Prostate gland (tissue), 2 donors: ENCODE results near the gene WDFY4. TPM values are rescaled to one million over a fixed set of nuclear protein-coding genes. Genes with fewer than 3 reads are reported as not detected.
"Not testable (repeated sequence)": the region's sequence is repeated elsewhere in the genome, so short reads cannot be mapped to it uniquely, and the experiment has no call there.

Experiments used
- DNase-seq: peaks from one replicate; pipeline ENCODE4 v3.0.0-alpha.2; 2019; ENCODE audit warnings: low spot score
- H3K27ac ChIP-seq, 2 donors: fragments of 200-600 bp; sonication (generic); 2 replicates each; pipeline ENCODE4 v1.5.1; 2017 to 2019
- H3K27me3 ChIP-seq: fragments of 200-600 bp; sonication (generic); replicated peaks from 2 replicates; pipeline ENCODE4 v1.5.1; 2019; ENCODE audit not compliant: insufficient read depth
- H3K36me3 ChIP-seq, 2 donors: fragments of 200-600 bp; sonication (generic); 1 replicate in 1 of 2; 2 replicates in 1 of 2; pipeline versions ENCODE4 v1.5.1 to v1.8.1; 2017 to 2019
- H3K4me1 ChIP-seq: fragments of 200-600 bp; sonication (generic); replicated peaks from 2 replicates; pipeline ENCODE4 v1.5.1; 2019
- H3K4me3 ChIP-seq, 2 donors: fragments of 200-600 bp; sonication (generic); 2 replicates each; pipeline ENCODE4 v1.5.1; 2017 to 2019
- H3K9me3 ChIP-seq: fragments of 200-600 bp; sonication (generic); 2 replicates; pipeline ENCODE4 v1.5.1; 2017
- POLR2A ChIP-seq: fragments of 450-650 bp; IDR thresholded peaks from one replicate; pipeline ENCODE4 v1.6.1; 2016; ENCODE audit warnings: antibody characterized with exemption, mild to moderate bottlenecking
- POLR2AphosphoS5 ChIP-seq: sonication (generic); formaldehyde crosslinking; IDR thresholded peaks from one replicate; pipeline ENCODE4 v1.6.1; 2017; ENCODE audit warnings: antibody characterized with exemption
- WGBS: methylation state at CpG from one replicate; pipeline ENCODE4 v1.1.5; 2018; 5-methylcytosine and 5-hydroxymethylcytosine counted together
- intact Hi-C: fragments of 100-400 bp; cut with DNase I; formaldehyde crosslinking; loops from one replicate; pipeline ENCODE4 v1.14.2; 2022
- total RNA-seq, 2 donors: library from RNA; depleted of rRNA; stranded (reverse); fragments of >200 nt; gene quantifications; one replicate each; pipeline ENCODE4 v1.1.0, GENCODE V29; 2016
- TF ChIP-seq, protein P1 (sequence below), 4 experiments: fragments of 200-600 bp in 2 of 4; fragments of 450-650 bp in 2 of 4; sonication (generic) in 2 of 4; IDR thresholded peaks; 1 replicate in 3 of 4; 2 replicates in 1 of 4; pipeline ENCODE4 v1.5.1; 2016 to 2019; ENCODE audit warnings: antibody characterized with exemption in 4 of 4, mild to moderate bottlenecking in 2 of 4, moderate library complexity in 2 of 4

The WDFY4 gene
- total RNA-seq, 2 donors from 2014 or later: 0.59 to 5.7 TPM

GRCh38 chr10:48645600-48645999, 39.1 kb upstream of the WDFY4 start:
- DNase-seq: no peak
- Histone ChIP-seq H3K4me1 (no peaks in the 10 kb centered on the region), H3K4me3 (no peak overlapping the region), H3K27ac (no peak overlapping the region), H3K27me3 (no peaks in the 10 kb centered on the region), H3K9me3 (no peaks in the 10 kb centered on the region), H3K36me3 (no peaks in the 10 kb centered on the region)
- 42% methylated on average over 1 of the region's 1 CpG for WGBS
- no peak for TF ChIP-seq POLR2AphosphoS5
- TF ChIP-seq POLR2A: no peak
- TF ChIP-seq, protein P1, sequence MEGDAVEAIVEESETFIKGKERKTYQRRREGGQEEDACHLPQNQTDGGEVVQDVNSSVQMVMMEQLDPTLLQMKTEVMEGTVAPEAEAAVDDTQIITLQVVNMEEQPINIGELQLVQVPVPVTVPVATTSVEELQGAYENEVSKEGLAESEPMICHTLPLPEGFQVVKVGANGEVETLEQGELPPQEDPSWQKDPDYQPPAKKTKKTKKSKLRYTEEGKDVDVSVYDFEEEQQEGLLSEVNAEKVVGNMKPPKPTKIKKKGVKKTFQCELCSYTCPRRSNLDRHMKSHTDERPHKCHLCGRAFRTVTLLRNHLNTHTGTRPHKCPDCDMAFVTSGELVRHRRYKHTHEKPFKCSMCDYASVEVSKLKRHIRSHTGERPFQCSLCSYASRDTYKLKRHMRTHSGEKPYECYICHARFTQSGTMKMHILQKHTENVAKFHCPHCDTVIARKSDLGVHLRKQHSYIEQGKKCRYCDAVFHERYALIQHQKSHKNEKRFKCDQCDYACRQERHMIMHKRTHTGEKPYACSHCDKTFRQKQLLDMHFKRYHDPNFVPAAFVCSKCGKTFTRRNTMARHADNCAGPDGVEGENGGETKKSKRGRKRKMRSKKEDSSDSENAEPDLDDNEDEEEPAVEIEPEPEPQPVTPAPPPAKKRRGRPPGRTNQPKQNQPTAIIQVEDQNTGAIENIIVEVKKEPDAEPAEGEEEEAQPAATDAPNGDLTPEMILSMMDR (IDR thresholded peaks at IDR 0.05): no peak
- intact Hi-C loops: no loop called here

DNA sequence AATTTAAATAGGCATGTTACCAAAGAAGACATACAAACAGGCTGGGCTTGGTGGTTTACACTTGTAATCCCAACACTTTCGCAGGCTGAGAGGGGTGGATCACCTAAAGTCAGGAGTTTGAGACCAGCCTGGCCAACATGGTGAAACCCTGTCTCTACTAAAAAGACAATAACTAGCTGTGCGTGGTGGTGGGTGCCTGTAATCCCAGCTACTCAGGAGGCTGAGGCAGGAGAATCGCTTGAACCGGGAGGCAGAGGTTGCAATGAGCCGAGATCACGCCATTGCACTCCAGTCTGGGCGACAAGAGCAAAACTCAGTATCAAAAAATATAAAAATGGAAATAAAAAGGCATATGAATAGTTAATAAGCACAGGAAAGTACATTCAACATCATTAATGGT, 37.6 kb upstream of the WDFY4 start:
- H3K9me3 ChIP-seq, H3K36me3 ChIP-seq, H3K4me3 ChIP-seq, intact Hi-C loops, H3K4me1 ChIP-seq, DNase-seq, H3K27me3 ChIP-seq, H3K27ac ChIP-seq: not testable (repeated sequence)
- WGBS: 95% methylated on average over 7 of the region's 7 CpGs

DNA sequence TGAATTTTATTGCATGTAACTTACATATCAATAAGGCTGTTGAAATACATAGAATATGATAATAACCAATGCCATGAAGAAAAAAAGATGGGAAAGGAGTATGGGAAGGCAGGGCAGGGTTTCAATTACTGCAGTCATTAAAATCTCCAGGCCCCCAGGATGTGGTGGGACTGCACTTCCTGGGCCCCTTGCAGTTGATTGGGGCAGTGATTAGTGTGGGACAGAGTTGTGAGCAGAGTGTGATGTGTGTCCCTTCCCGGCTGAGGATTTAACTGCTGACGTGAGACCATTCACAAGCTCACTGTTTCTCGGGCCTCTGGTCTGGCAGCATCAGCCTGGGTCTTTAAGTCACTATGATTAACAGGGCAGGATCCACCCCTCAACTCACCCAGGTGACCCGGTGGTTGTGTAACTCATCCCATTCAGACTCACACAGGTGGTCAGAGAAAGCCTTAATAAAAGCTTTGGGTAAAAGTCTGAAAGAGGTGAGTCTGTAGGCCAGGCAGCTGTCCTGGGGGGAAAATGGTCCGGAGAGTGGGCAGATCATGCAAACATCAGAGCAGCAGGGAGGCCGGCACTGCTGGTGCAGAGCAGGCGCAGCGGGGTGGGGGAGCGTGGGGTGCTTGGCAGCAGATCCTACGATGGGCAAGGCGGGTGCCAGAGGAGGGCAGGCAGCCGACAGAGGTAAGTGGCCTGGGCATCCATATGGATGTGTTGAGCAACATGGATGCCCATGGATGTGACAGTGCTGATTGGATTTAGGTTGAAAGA, 36.3 kb upstream of the WDFY4 start:
- H3K27ac ChIP-seq: no peak overlapping the region
- no peak overlapping the region for H3K4me3 ChIP-seq
- H3K36me3 ChIP-seq: no peaks in the 10 kb centered on the region
- TF ChIP-seq, protein P1 (IDR thresholded peaks at IDR 0.05): no peak
- no peak for TF ChIP-seq POLR2A
- TF ChIP-seq POLR2AphosphoS5: no peak
- no peaks in the 10 kb centered on the region for H3K4me1 ChIP-seq
- 68% methylated on average over 12 of the region's 12 CpGs for WGBS
- intact Hi-C loops: no loop called here
- no peak for DNase-seq
- H3K27me3 ChIP-seq: no peaks in the 10 kb centered on the region
- H3K9me3 ChIP-seq: no peaks in the 10 kb centered on the region

GRCh38 chr10:48649349-48649944, 35.2 kb upstream of the WDFY4 start:
- Histone ChIP-seq H3K9me3 (no peaks in the 10 kb centered on the region), H3K27me3 (no peaks in the 10 kb centered on the region), H3K4me3 (no peak overlapping the region), H3K36me3 (no peaks in the 10 kb centered on the region), H3K27ac (no peak overlapping the region), H3K4me1 (no peaks in the 10 kb centered on the region)
- TF ChIP-seq, protein P1 (IDR thresholded peaks at IDR 0.05): no peak
- no peak for TF ChIP-seq POLR2AphosphoS5
- no peak for TF ChIP-seq POLR2A
- DNase-seq: no peak
- intact Hi-C loops: no loop called here
- 83% methylated on average over 7 of the region's 7 CpGs for WGBS

GRCh38 chr10:48651293-48651692, 33.4 kb upstream of the WDFY4 start:
- Histone ChIP-seq H3K9me3 (no peaks in the 10 kb centered on the region), H3K36me3 (no peaks in the 10 kb centered on the region), H3K27ac (no peak overlapping the region), H3K4me3 (no peak overlapping the region), H3K27me3 (no peaks in the 10 kb centered on the region), H3K4me1 (peaks cover 6% of the 10 kb centered on the region)
- intact Hi-C loops: no loop called here
- no peak for DNase-seq
- 57% methylated on average over 2 of the region's 2 CpGs for WGBS
- no peak for TF ChIP-seq POLR2AphosphoS5
- TF ChIP-seq, protein P1 (IDR thresholded peaks at IDR 0.05): no peak
